GM21381 (cell line): ENCODE results near the gene CWC27.
"Not testable (repeated sequence)": the region's sequence is repeated elsewhere in the genome, so short reads cannot be mapped to it uniquely, and the experiment has no call there.

ENCODE experiments used
- ATAC-seq: cut with Tn5 transposase; IDR thresholded peaks from one replicate; pipeline ENCODE4 v1.9.1; 2021; ENCODE audit warnings: mild to moderate bottlenecking, moderate library complexity; ENCODE audit not compliant: unreplicated experiment

CWC27 gene

GRCh38 chr5:64914396-64914795 lies 145.7 kb downstream of the CWC27 start:
- no peak for ATAC-seq

DNA sequence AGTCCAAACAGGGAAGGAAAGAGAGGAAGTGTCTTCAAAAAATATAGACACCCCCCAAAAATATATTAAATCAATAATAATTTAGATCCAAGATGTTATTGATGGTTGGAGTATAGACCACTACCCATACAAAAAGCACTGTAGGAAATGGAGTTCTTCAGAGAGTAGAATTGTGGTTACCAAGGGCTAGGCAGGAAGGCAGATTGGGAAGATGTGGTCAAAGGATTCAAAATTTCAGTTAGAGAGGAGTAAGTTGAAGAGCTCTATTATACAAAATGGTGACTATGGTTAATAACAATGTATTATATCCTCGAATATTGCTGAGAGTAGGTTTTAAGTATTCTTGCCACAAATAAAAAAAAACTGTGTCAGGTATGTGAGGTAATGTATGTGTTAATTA lies 149.4 kb downstream of the CWC27 start:
- ATAC-seq: no peak

DNA sequence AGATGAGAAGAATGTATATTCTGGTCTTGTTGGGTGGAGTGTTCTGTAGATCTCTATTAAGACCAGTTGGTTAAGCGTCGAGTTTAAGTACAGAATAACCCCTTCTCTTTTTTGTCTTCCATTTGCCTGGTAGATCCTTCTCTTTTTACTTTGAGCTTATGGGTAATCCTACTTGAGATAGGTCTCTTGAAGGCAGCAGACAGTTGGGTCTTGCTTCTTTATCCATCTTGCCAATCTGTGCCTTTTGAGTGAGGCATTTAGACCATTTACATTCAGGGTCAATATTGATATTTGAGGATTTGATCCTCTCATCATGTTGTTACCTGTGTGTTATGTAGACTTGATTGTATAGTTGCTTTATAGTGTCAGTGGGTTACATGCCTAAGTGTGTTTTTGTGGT lies 152.7 kb downstream of the CWC27 start:
- no peak for ATAC-seq

- ATAC-seq: no peak
Observed at GRCh38 chr5:64923151-64923685, 154.5 kb downstream of the CWC27 start.

GRCh38 chr5:64925123-64925522 lies 156.4 kb downstream of the CWC27 start:
- ATAC-seq: no peak

DNA sequence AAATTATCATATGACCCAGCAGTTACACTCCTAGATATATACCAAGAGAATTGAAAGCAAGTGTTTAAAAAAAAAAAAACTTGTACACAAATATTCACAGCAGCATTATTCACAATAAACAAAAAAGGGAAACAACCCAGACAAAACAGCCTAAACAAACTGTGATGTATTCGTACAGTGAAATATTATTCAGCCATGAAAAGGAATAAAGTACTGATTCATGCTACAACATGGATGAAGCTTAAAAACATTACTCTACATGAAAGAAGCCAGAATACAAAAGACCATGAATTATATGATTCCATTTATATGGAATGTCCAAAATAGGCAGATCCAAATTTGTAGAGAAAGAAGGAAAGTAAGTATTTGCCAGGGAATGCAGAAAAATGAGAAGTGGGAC lies 161.1 kb downstream of the CWC27 start:
- ATAC-seq: no peak

- no peak for ATAC-seq
Observed at GRCh38 chr5:64930672-64931318, 162.1 kb downstream of the CWC27 start.

GRCh38 chr5:64939422-64939771 lies 170.7 kb downstream of the CWC27 start:
- not testable (repeated sequence) for ATAC-seq

DNA sequence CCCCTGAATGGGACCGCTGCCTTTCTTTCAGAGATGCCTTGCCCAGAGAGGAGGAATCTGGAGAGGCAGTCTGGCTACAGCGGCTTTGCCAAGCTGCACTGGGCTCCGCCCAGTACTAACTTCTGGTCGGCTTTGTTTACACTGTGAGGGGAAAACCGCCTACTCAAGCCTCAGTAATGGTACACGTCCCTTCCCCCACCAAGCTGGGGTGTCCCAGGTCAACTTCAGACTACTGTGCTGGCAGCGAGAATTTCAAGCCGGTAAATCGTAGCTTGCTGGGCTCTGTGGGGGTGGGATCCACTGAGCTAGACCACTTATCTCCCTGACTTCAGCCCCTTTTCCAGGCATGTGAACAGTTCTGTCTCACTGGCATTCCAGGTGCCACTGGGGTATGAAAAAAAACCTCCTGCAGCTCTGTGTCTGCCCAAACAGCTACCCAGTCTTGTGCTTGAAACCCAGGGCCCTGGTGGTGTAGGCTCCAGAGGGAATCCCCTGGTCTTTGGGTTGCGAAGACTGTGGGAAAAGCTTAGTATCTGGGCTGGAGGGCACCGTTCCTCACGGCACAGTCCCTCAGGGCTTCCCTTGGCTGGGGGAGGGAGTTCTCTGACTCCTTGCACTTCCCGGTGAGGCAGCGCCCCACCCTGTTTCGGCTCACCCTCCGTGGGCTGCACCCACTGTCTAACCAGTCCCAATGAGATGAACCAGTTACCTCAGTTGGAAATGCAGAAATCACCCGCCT lies 171.2 kb downstream of the CWC27 start:
- ATAC-seq: no peak

DNA sequence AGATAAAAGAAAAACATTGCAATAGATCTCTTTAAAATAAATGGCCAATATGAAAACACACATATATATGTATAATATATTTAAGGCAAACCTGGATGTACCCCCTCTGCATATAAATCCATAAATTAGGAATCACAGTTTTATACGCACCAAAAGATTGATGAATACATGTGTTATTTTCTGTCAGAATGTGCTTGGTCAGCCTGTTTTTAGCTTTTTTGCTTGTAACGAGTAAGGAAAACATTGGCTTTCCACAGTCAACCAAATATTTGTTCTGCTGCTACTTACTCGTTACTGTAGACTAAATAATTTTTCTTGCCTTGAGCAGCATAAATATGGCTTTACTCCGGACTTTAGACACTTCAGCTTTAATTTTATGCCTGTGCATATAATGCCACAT lies 173.7 kb downstream of the CWC27 start:
- no peak for ATAC-seq

- ATAC-seq: no peak
Observed at GRCh38 chr5:64944868-64945267, 176.1 kb downstream of the CWC27 start.

GRCh38 chr5:64947031-64947430 lies 178.3 kb downstream of the CWC27 start:
- no peak for ATAC-seq

GRCh38 chr5:64947801-64948200 lies 179.1 kb downstream of the CWC27 start:
- ATAC-seq: no peak

DNA sequence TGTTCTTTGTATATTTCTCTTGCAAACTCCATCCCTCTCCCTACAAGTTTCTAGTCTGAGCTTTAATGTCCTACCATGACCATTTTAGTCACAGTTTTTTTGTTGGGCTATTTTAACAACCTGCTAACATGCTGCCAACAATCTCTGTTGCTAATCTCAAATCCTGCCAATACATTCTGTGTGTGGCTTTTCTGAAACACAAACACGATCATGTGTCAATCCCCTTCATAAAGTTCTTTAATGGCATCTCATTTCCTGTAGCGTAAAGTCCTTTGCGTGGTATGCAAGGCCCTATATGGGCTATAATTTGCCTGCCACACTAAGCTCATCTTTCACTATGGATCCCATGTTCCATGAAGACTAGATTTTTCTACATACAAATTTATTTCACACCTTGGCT lies 180.6 kb downstream of the CWC27 start:
- no peak for ATAC-seq

- ATAC-seq: no peak
Observed at GRCh38 chr5:64952951-64953673, 184.4 kb downstream of the CWC27 start.

DNA sequence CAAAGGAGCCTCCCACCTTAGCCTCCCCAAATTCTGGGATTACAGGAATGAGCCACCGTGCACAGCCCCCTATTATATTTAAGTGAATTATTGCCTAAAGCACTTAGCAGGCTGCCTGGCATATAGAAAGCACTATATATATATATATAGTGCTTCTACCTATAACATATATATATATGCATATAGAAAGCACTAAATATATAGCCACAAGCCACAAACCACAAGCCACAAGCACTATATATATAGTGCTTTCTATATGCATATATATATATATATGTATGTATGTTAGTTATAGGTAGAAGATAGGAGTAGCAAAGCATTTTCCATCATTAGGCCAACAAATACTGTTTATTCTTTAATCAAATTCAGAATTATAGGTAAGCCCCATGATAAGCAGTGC lies 185.8 kb downstream of the CWC27 start:
- no peak for ATAC-seq

- no peak for ATAC-seq
Observed at GRCh38 chr5:64958757-64959391, 190.1 kb downstream of the CWC27 start.

DNA sequence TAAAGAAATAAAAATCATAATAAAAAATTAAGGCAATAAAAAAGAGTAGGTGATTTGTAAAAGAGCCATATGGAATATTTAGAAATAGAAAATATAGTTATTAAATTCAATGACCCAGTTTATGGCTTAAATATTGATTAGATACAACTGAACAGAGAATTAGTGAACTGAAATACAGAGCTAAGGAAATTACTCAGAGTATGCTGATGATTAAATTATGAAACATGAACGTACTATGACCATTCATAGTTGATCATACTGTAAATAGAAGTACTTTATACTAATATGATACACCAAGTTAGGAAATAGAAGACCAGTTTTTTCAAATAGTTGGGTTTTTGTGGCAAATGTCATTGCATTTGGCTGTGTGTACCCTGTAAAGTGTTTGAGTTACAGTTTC lies 194.5 kb downstream of the CWC27 start:
- no peak for ATAC-seq

- no peak for ATAC-seq
Observed at GRCh38 chr5:64968591-64969110, 199.9 kb downstream of the CWC27 start.

GRCh38 chr5:64969578-64969977 lies 200.8 kb downstream of the CWC27 start:
- ATAC-seq: no peak

DNA sequence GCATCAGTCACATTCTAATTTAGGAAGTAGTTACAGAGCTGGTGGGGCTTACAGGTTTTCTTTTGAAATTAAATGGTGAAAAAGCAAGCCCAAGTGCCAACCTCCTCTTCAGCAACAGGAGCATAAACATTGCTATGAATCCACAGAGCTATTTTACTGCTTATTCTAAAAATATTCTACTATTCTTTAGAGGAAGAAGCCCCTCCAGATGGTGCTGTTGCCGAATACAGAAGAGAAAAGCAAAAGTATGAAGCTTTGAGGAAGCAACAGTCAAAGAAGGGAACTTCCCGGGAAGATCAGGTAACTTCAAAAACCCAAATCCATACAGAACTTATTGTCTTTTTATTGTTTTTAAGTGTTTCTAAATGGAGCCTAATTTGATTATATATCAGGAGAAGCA lies 202.8 kb downstream of the CWC27 start:
- no peak for ATAC-seq
